ENCODE measurements around the gene NSUN2. TPM values are rescaled to one million over a fixed set of nuclear protein-coding genes. Genes with fewer than 3 reads are reported as not detected.
"Not testable (repeated sequence)": the region's sequence is repeated elsewhere in the genome, so short reads cannot be mapped to it uniquely, and the experiment has no call there.

The NSUN2 gene
- total and polyA plus RNA-seq, 2 of the 4 experiments (the other 2 are of a cell fraction) = 51.1 to 61.1 TPM

GRCh38 chr5:6649186-6649585 is 16.3 kb upstream of the NSUN2 start:
- H3K9me1 ChIP-seq (ENCODE audit: insufficient read depth, low read length) = no peaks in the 10 kb centered on the region
- ATAC-seq (ENCODE audit: low read depth) = no peak
- no peak overlapping the region for H2BK5ac ChIP-seq (ENCODE audit: low read depth, low read length, poor library complexity, severe bottlenecking)
- H4K20me1 ChIP-seq (ENCODE audit: insufficient read depth, low read length) = peaks cover 6% of the 10 kb centered on the region
- H3K4me2 ChIP-seq (ENCODE audit: low read depth, low read length) = no peak overlapping the region
- no peaks in the 10 kb centered on the region for H3K9me3 ChIP-seq (ENCODE audit: control insufficient read depth, insufficient read depth, low read length)
- intact Hi-C loops (cut with micrococcal nuclease) = no loop called here
- H2AK9ac ChIP-seq (replicated peaks; ENCODE audit: low read depth, low read length, poor library complexity) = no peak overlapping the region
- no peaks in the 10 kb centered on the region for H3K27me3 ChIP-seq (ENCODE audit: control insufficient read depth, insufficient read depth, low read length)
- TF ChIP-seq RAD21 (IDR thresholded peaks at IDR 0.05; ENCODE audit: low read length) = no peak
- TF ChIP-seq BHLHE40 (IDR thresholded peaks at IDR 0.05; ENCODE audit: low read depth, low read length) = no peak
- no peak for TF ChIP-seq CEBPB (IDR thresholded peaks at IDR 0.05; ENCODE audit: low read depth, low read length)
- TF ChIP-seq MAZ (IDR thresholded peaks at IDR 0.05; ENCODE audit: borderline replicate concordance, low read depth, low read length) = no peak
- TF ChIP-seq FOS (IDR thresholded peaks at IDR 0.05; ENCODE audit: low read depth, low read length) = no peak
- TF ChIP-seq MXI1 (IDR thresholded peaks at IDR 0.05; ENCODE audit: borderline replicate concordance, low read depth, low read length) = no peak
- TF ChIP-seq POLR2A (IDR thresholded peaks at IDR 0.05; ENCODE audit: low read depth, low read length) = no peak
- no peak overlapping the region for H3K4ac ChIP-seq (ENCODE audit: low read depth, low read length)
- no peak overlapping the region for H3K23ac ChIP-seq (ENCODE audit: low read depth, low read length)
- in situ Hi-C loops (cut with MboI; ENCODE audit: low sequenced_read_pairs) = no loop called here
- DNase-seq = no peak
- H3K9ac ChIP-seq (ENCODE audit: low read depth, low read length) = no peak overlapping the region
- H3K56ac ChIP-seq (ENCODE audit: extremely low read depth, insufficient read depth, low read length) = no peak overlapping the region
- H3K27ac ChIP-seq (ENCODE audit: insufficient read depth, low read length) = no peak overlapping the region
- H2BK20ac ChIP-seq (ENCODE audit: low read depth, low read length) = no peak overlapping the region
- no peak overlapping the region for H4K91ac ChIP-seq (ENCODE audit: insufficient read depth, low read depth, low read length)
- BruUV-seq (replicated peaks) = no TSS peak
- POLR2A ChIA-PET (ENCODE audit: unreplicated experiment) = no interaction called here
- H2BK120ac ChIP-seq (ENCODE audit: low read depth, low read length) = no peak overlapping the region
- peaks cover 5% of the 10 kb centered on the region; the same call in 1 of the 2 replicates for H3K4me1 ChIP-seq (ENCODE audit: control insufficient read depth, insufficient read depth, low read length)
- no peak overlapping the region for H2AFZ ChIP-seq (replicated peaks; ENCODE audit: low read length, poor library complexity)
- no peak overlapping the region for H2AK5ac ChIP-seq (ENCODE audit: low read depth, low read length)
- H3K4me3 ChIP-seq (ENCODE audit: insufficient read depth, low read depth, low read length) = no peak overlapping the region
- no peak overlapping the region for H4K8ac ChIP-seq (ENCODE audit: low read depth in 2 of 2, low read length in 2 of 2)
- CTCF ChIA-PET = no interaction called here
- peaks cover 14 to 34% of the 10 kb centered on the region in 2 experiments for H3K79me1 ChIP-seq (ENCODE audit: low read depth in 1 of 2, low read length in 2 of 2)
- H3K18ac ChIP-seq (ENCODE audit: low read depth, low read length) = no peak overlapping the region
- H2BK15ac ChIP-seq (ENCODE audit: low read depth, low read length) = no peak overlapping the region
- WGBS, 2 experiments (ENCODE audit: extremely low coverage in 2 of 2, insufficient read length in 1 of 2) = 71% methylated on average over 2 of the region's 10 CpGs; no CpG with 5 or more reads in 1 of the 2 experiments
- no peak overlapping the region for H4K5ac ChIP-seq (ENCODE audit: low read depth, low read length)
- dilution Hi-C loops (cut with HindIII; ENCODE audit: low sequenced_read_pairs, unreplicated experiment) = no loop called here
- peaks cover 7% of the 10 kb centered on the region for H3K36me3 ChIP-seq (ENCODE audit: control insufficient read depth, insufficient read depth, low read length)
- H3K14ac ChIP-seq (replicated peaks; ENCODE audit: low read depth, low read length) = no peak overlapping the region

- H4K20me1 ChIP-seq (ENCODE audit: insufficient read depth, low read length); H3K4me1 ChIP-seq (ENCODE audit: control insufficient read depth, insufficient read depth, low read length); H2AK5ac ChIP-seq (ENCODE audit: low read depth, low read length); H3K4me3 ChIP-seq (ENCODE audit: insufficient read depth, low read depth, low read length); H2AK9ac ChIP-seq (replicated peaks; ENCODE audit: low read depth, low read length, poor library complexity); ATAC-seq (ENCODE audit: low read depth); H4K8ac ChIP-seq (ENCODE audit: low read depth in 2 of 2, low read length in 2 of 2); H4K91ac ChIP-seq (ENCODE audit: insufficient read depth, low read depth, low read length); H3K4ac ChIP-seq (ENCODE audit: low read depth, low read length); H3K27ac ChIP-seq (ENCODE audit: insufficient read depth, low read length); H3K56ac ChIP-seq (ENCODE audit: extremely low read depth, insufficient read depth, low read length); H3K9me3 ChIP-seq (ENCODE audit: control insufficient read depth, insufficient read depth, low read length); dilution Hi-C loops (cut with HindIII; ENCODE audit: low sequenced_read_pairs, unreplicated experiment); H3K9me1 ChIP-seq (ENCODE audit: insufficient read depth, low read length); H4K5ac ChIP-seq (ENCODE audit: low read depth, low read length); in situ Hi-C loops (cut with MboI; ENCODE audit: low sequenced_read_pairs); POLR2A ChIA-PET (ENCODE audit: unreplicated experiment); H3K23ac ChIP-seq (ENCODE audit: low read depth, low read length); H3K36me3 ChIP-seq (ENCODE audit: control insufficient read depth, insufficient read depth, low read length); H2BK5ac ChIP-seq (ENCODE audit: low read depth, low read length, poor library complexity, severe bottlenecking); H3K18ac ChIP-seq (ENCODE audit: low read depth, low read length); H2BK15ac ChIP-seq (ENCODE audit: low read depth, low read length); H2BK120ac ChIP-seq (ENCODE audit: low read depth, low read length); DNase-seq; intact Hi-C loops (cut with micrococcal nuclease); H3K27me3 ChIP-seq (ENCODE audit: control insufficient read depth, insufficient read depth, low read length); H2BK20ac ChIP-seq (ENCODE audit: low read depth, low read length); BruUV-seq (replicated peaks); H2AFZ ChIP-seq (replicated peaks; ENCODE audit: low read length, poor library complexity); H3K14ac ChIP-seq (replicated peaks; ENCODE audit: low read depth, low read length); H3K9ac ChIP-seq (ENCODE audit: low read depth, low read length); H3K4me2 ChIP-seq (ENCODE audit: low read depth, low read length): not testable (repeated sequence)
- CTCF ChIA-PET = interaction anchor here (0.6 kb wide), 1 partner anchor 59 kb away, joined by 4 read pairs; no protein-coding TSS in a partner anchor
- WGBS, 2 experiments (ENCODE audit: extremely low coverage in 2 of 2, insufficient read length in 1 of 2) = no CpG with 5 or more reads among the region's 11 CpGs
- H3K79me1 ChIP-seq (ENCODE audit: low read depth in 1 of 2, low read length in 2 of 2) = peaks cover 20 to 40% of the 10 kb centered on the region in 2 experiments
These were observed 12.9 kb upstream of the NSUN2 start for GRCh38 chr5:6645571-6646362.
